K562 (cell line): Measurements from ENCODE around the gene THBS1. TPM values are rescaled to one million over a fixed set of nuclear protein-coding genes. Genes with fewer than 3 reads are reported as not detected.
A peak's percentile ranks its signal among the peaks of the same experiment; 100 is the strongest.

Source experiments
- ATAC-seq: fragments of 200-7000 bp; cut with Tn5 transposase; 3 replicates; pipeline ENCODE4 v1.9.1; 2020; ENCODE audit warnings: moderate library complexity
- BruUV-seq: library from RNA; stranded (reverse); fragments of 400-500 nt; replicated peaks from 2 replicates; lab custom pipeline; 2021; lab: Mats Ljungman, UMichigan
- CTCF ChIA-PET: fragments of 300-600 bp; formaldehyde crosslinking; extraction: SDS; loops from one replicate; lab custom pipeline; 2021; ENCODE audit warnings: low intra/inter-chr PET ratio; lab: Yijun Ruan, JAX
- POLR2A ChIA-PET: fragments of 300-600, 350-650 bp; sonication (Branson Sonifier 250); formaldehyde crosslinking; extraction: SDS; loops from one replicate; lab custom pipeline; 2021; ENCODE audit warnings: antibody characterized with exemption, inconsistent platforms; lab: Yijun Ruan, JAX
- DNase-seq, 4 experiments: peaks; one replicate each; pipeline versions ENCODE4 v3.0.0 to v3.0.0-alpha.2; 2011 to 2018; ENCODE audit warnings: low spot score in 3 of 4, mixed read lengths in 3 of 4; ENCODE audit errors: extremely low read depth in 1 of 4
- FAIRE-seq: peaks from 2 replicates; lab custom pipeline; 2011; peaks lifted over from hg19 to GRCh38; lab: Jason Lieb, UNC
- H2AFZ ChIP-seq: 2 replicates; pipeline ENCODE4 v1.6.0; 2011; ENCODE audit warnings: low read depth, low read length, control low read depth, inconsistent platforms
- H3K27ac ChIP-seq: fragments of 200-600 bp; 3 replicates; pipeline ENCODE4 v1.8.0; 2011; ENCODE audit warnings: low read depth, mild to moderate bottlenecking, control low read depth, inconsistent platforms, low read length, moderate library complexity, mixed read lengths; ENCODE audit errors: extremely low read depth
- H3K27me3 ChIP-seq, 2 experiments: fragments of 300-600 bp in 1 of 2; 2 replicates in 1 of 2; 3 replicates in 1 of 2; pipeline versions ENCODE4 v1.6.0 to v1.8.0; 2011; ENCODE audit warnings: inconsistent platforms in 2 of 2, low read length in 2 of 2, mild to moderate bottlenecking in 1 of 2, mixed read lengths in 1 of 2, moderate library complexity in 1 of 2; ENCODE audit not compliant: control insufficient read depth in 2 of 2, insufficient read depth in 2 of 2
- H3K36me3 ChIP-seq: fragments of 300-600 bp; 3 replicates; pipeline ENCODE4 v1.8.0; 2011; ENCODE audit warnings: mild to moderate bottlenecking, low read length, inconsistent platforms; ENCODE audit not compliant: control insufficient read depth, insufficient read depth
- H3K4me1 ChIP-seq, 2 experiments: fragments of 200-600 bp in 1 of 2; replicated peaks in 1 of 2; 2 replicates in 1 of 2; 3 replicates in 1 of 2; pipeline versions ENCODE4 v1.5.1 to v1.8.0; 2011; ENCODE audit warnings: inconsistent platforms in 2 of 2, low read length in 2 of 2, mild to moderate bottlenecking in 1 of 2, mixed read lengths in 1 of 2, moderate library complexity in 1 of 2; ENCODE audit not compliant: control insufficient read depth in 2 of 2, insufficient read depth in 2 of 2
- H3K4me2 ChIP-seq: 2 replicates; pipeline ENCODE4 v1.6.1; 2011; ENCODE audit warnings: low read length, control low read depth, inconsistent platforms, mixed read lengths; ENCODE audit not compliant: insufficient read depth
- H3K4me3 ChIP-seq: fragments of 200-600 bp; sonication (generic), shearing (Covaris generic); 2 replicates; pipeline ENCODE4 v1.5.1; 2016; ENCODE audit warnings: control low read depth, inconsistent platforms
- H3K79me2 ChIP-seq: fragments of 200-600 bp; 3 replicates; pipeline ENCODE4 v1.8.0; 2011; ENCODE audit warnings: low read length, inconsistent platforms; ENCODE audit not compliant: control insufficient read depth, insufficient read depth
- H3K9ac ChIP-seq, 2 experiments: 2 replicates each; pipeline versions ENCODE4 v1.6.0 to v1.6.1; 2011; ENCODE audit warnings: low read depth in 2 of 2, low read length in 2 of 2, control low read depth in 1 of 2, inconsistent platforms in 1 of 2, mild to moderate bottlenecking in 1 of 2, mixed read lengths in 1 of 2; ENCODE audit not compliant: insufficient read depth in 1 of 2
- H3K9me1 ChIP-seq: one replicate; pipeline ENCODE4 v1.6.0; 2011; ENCODE audit warnings: inconsistent platforms, mild to moderate bottlenecking, low read length, moderate library complexity; ENCODE audit not compliant: control insufficient read depth, insufficient read depth
- H3K9me3 ChIP-seq: replicated peaks from 2 replicates; pipeline ENCODE4 v1.5.1; 2011; ENCODE audit warnings: low read depth, low read length, inconsistent platforms; ENCODE audit not compliant: control insufficient read depth, insufficient read depth
- H4K20me1 ChIP-seq: replicated peaks from 2 replicates; pipeline ENCODE4 v1.6.1; 2011; ENCODE audit warnings: low read length, inconsistent platforms, mixed read lengths; ENCODE audit not compliant: control insufficient read depth, insufficient read depth
- C11orf30 ChIP-seq: fragments of 450-650 bp; IDR thresholded peaks from 2 replicates; pipeline ENCODE4 v1.6.1; 2016; ENCODE audit warnings: low read depth, mild to moderate bottlenecking
- CLOCK ChIP-seq: fragments of 250-450 bp; sonication (Bioruptor Pico); IDR thresholded peaks from 2 replicates; pipeline ENCODE4 v1.4.0; 2020; ENCODE audit warnings: mild to moderate bottlenecking, moderate library complexity, borderline replicate concordance
- CTCF ChIP-seq, 3 experiments: IDR thresholded peaks in 2 of 3; conservative IDR thresholded peaks in 1 of 3; 2 replicates each; pipeline ENCODE4 v1.5.1; 2011 to 2012; ENCODE audit warnings: low read length in 3 of 3, mild to moderate bottlenecking in 3 of 3, control low read depth in 2 of 3, improper control_type of control experiment in 1 of 3, inconsistent platforms in 1 of 3, low read depth in 1 of 3, mixed read lengths in 1 of 3, moderate library complexity in 1 of 3; ENCODE audit not compliant: insufficient read depth in 2 of 3
- ETV6 ChIP-seq, 3 experiments: fragments of 150-350 bp in 1 of 3; sonication (generic) in 1 of 3; formaldehyde crosslinking in 1 of 3; IDR thresholded peaks; 2 replicates each; pipeline versions ENCODE4 v1.6.1 to v1.8.0; 2014 to 2022; ENCODE audit warnings: borderline replicate concordance in 2 of 3, low read depth in 2 of 3, antibody characterized with exemption in 1 of 3, low read length in 1 of 3, mild to moderate bottlenecking in 1 of 3, missing genetic modification reagents in 1 of 3
- PHB2 ChIP-seq: fragments of 450-650 bp; IDR thresholded peaks from 2 replicates; pipeline ENCODE4 v1.6.1; 2017; ENCODE audit warnings: low read depth
- RNF2 ChIP-seq: sonication (generic); IDR thresholded peaks from 2 replicates; pipeline ENCODE4 v1.6.1; 2016
- SAP30 ChIP-seq: fragments of 200-600 bp; sonication (generic); IDR thresholded peaks from 2 replicates; pipeline ENCODE4 v1.6.1; 2012; ENCODE audit warnings: borderline replicate concordance, low read depth, mild to moderate bottlenecking, moderate library complexity, low read length, control low read depth, inconsistent platforms; ENCODE audit not compliant: insufficient read depth, poor library complexity, severe bottlenecking
- THAP7 ChIP-seq: fragments of 250-450 bp; sonication (Bioruptor Pico); IDR thresholded peaks from 2 replicates; pipeline ENCODE4 v1.5.0; 2021
- VEZF1 ChIP-seq: fragments of 200-800 bp; sonication (Bioruptor generic); IDR thresholded peaks from 2 replicates; pipeline ENCODE4 v1.6.1; 2017; ENCODE audit warnings: missing genetic modification characterization, missing compliant biosample characterization
- ZNF197 ChIP-seq: fragments of 200-800 bp; sonication (Bioruptor generic); IDR thresholded peaks from 2 replicates; pipeline ENCODE4 v1.6.1; 2016; ENCODE audit warnings: low read depth, missing genetic modification characterization, missing compliant biosample characterization
- ZNF316 ChIP-seq: fragments of 450-650 bp; IDR thresholded peaks from 2 replicates; pipeline ENCODE4 v1.6.1; 2016
- ZNF764 ChIP-seq: fragments of 250-450 bp; sonication (Bioruptor Pico); IDR thresholded peaks from 2 replicates; pipeline ENCODE4 v1.4.0; 2020; ENCODE audit warnings: low read depth, mild to moderate bottlenecking, moderate library complexity
- WGBS: fragments of 100-300 bp; shearing (Covaris generic); methylation state at CpG from one replicate; pipeline ENCODE4 v1.1.6; 2016; ENCODE audit warnings: low coverage, mixed read lengths; ENCODE audit not compliant: insufficient coverage; ENCODE audit errors: missing lambda C conversion rate; 5-methylcytosine and 5-hydroxymethylcytosine counted together
- in situ Hi-C: fragments of 300-500 bp; cut with MboI; formaldehyde crosslinking; loops from 4 replicates; pipeline ENCODE4 v1.15.0; 2018; ENCODE audit warnings: inconsistent platforms, mixed read lengths
- intact Hi-C: fragments of 100-400 bp; cut with micrococcal nuclease; formaldehyde crosslinking; loops from 2 replicates; pipeline ENCODE4 v1.14.2; 2022
- polyA plus RNA-seq, 8 experiments: library from polyadenylated mRNA; depleted of rRNA in 4 of 8; stranded (reverse) in 5 of 8; unstranded in 3 of 8; fragments of >200 nt; fragmentation: Nextera tagmentation in 2 of 8; fragmentation: Illumina TruSeq in 1 of 8; extraction: Ambion mirVana in 2 of 8; extraction: Trizol in 1 of 8; gene quantifications; 2 replicates each; pipeline versions ENCODE4 v1.2.1 to v1.2.3, GENCODE V29; 2011 to 2014; ENCODE audit warnings: inconsistent platforms in 1 of 8, missing spikeins in 1 of 8
- total RNA-seq, 7 experiments: library from RNA; depleted of rRNA in 6 of 7; stranded (reverse); fragments of >200 nt in 6 of 7; fragmentation: Illumina TruSeq in 2 of 7; extraction: Trizol in 2 of 7; gene quantifications; 2 replicates each; pipeline versions ENCODE4 v1.2.1 to v1.2.3, GENCODE V29; 2011 to 2021; ENCODE audit warnings: low replicate concordance in 1 of 7

THBS1 gene
- total and polyA plus RNA-seq, 9 of the 15 experiments (the other 6 are each of a cell fraction or from before 2014, with no cell fraction given), result 0.04 to 1.3 (median 0.40) TPM

- ATAC-seq, result no peak
- Histone ChIP-seq H3K4me3 (no peak overlapping the region), H4K20me1 (no peaks in the 10 kb centered on the region)
- TF ChIP-seq SAP30 (no peak), PHB2 (no peak), ETV6 (IDR thresholded peaks at IDR 0.05; ENCODE audit: borderline replicate concordance in 1 of 2, low read depth in 2 of 2, low read length in 1 of 2) (no peak), ETV6 (CRISPR knock-in tag; IDR thresholded peaks at IDR 0.05; ENCODE audit: borderline replicate concordance) (no peak), RNF2 (no peak), THAP7 (CRISPR knock-in tag) (no peak), C11orf30 (peak; percentile 16; the same call in 1 of the 2 replicates), CTCF (IDR thresholded peaks at IDR 0.05 in 2 of 3, conservative IDR thresholded peaks at IDR 0.05 in 1 of 3; ENCODE audit: insufficient read depth in 2 of 3, low read depth in 1 of 3, low read length in 3 of 3) (no peak), ZNF197 (no peak), CLOCK (CRISPR knock-in tag) (no peak), ZNF316 (peak; percentile 58), VEZF1 (no peak), ZNF764 (CRISPR knock-in tag) (no peak)
- TF ChIP-seq, all 486 proteins: peak for 2
- peaks cover 3% of the 10 kb centered on the region for H3K9me3 ChIP-seq
- in situ Hi-C loops (no loop called here), intact Hi-C loops (no loop called here)
- H3K9ac ChIP-seq, result no peak overlapping the region
- no peaks in the 10 kb centered on the region for H3K79me2 ChIP-seq
- H3K4me2 ChIP-seq, result no peak overlapping the region
- no peaks in the 10 kb centered on the region for H3K36me3 ChIP-seq
- BruUV-seq, result no TSS peak
- POLR2A ChIA-PET, result interaction anchor here (0.7 kb wide), 1 partner anchor 476 kb away, joined by 3 read pairs; no protein-coding TSS in a partner anchor
- no peaks in the 10 kb centered on the region for H3K9me1 ChIP-seq
- DNase-seq (no peak), FAIRE-seq (no peak)
- no peaks in the 10 kb centered on the region for H3K27me3 ChIP-seq
- no peaks in the 10 kb centered on the region for H3K4me1 ChIP-seq
- WGBS, result 9% methylated on average over 1 of the region's 1 CpG
- H2AFZ ChIP-seq, result no peak overlapping the region
- H3K27ac ChIP-seq, result no peak overlapping the region
- CTCF ChIA-PET, result no interaction called here
These were observed 34.0 kb upstream of the THBS1 start for GRCh38 chr15:39546842-39547241.
